HL-60/S4 treated with phorbol 12-myristate 13-acetate at 8.2 ng/mL for 4 days and 3 days (cell line): ENCODE measurements around the gene MAGEB17.

Experiments
- in situ Hi-C: fragments of 300-500 bp; cut with MboI; formaldehyde crosslinking; loops from 2 replicates; pipeline ENCODE4 v1.15.0; 2022; ENCODE audit warnings: low sequenced_read_pairs

The MAGEB17 gene

DNA sequence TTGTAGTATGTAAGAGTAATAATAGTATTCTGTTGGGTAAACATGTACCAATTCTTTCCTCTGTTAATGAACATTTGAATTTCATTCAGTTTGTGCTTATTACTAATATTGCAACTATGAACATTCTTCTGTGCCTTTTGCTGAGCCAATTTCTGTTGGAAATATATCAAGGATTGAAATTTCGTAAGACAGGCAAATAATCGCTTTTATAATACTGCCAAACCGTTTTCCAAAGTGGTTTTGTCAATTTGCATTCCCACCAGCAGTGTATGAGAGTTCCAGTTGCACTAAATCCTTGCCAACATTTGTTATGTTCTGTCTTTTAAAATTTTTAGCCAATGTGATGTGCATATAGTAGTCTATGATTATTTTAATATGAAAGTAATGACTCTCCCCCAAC lies 38.6 kb downstream of the MAGEB17 start:
- in situ Hi-C loops: no loop called here

DNA sequence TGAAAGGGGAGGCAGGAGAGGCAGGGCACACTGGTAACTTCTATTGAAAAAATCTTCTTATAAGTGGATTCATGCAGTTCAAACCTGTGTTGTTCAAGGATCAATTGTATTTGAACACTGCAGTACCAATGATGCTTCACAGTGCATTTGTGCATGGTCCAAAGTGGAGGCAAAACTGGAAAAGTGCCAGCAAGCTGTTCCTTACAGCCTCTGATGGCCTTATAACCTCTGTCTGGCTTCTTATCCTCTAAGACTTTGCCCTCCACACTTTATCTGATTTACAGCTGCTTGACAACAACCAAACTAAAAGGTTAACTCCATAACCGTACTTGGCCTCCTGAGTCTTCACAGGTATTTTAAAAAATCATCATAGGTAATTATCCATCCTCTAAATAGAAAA lies 40.4 kb downstream of the MAGEB17 start:
- in situ Hi-C loops: no loop called here

DNA sequence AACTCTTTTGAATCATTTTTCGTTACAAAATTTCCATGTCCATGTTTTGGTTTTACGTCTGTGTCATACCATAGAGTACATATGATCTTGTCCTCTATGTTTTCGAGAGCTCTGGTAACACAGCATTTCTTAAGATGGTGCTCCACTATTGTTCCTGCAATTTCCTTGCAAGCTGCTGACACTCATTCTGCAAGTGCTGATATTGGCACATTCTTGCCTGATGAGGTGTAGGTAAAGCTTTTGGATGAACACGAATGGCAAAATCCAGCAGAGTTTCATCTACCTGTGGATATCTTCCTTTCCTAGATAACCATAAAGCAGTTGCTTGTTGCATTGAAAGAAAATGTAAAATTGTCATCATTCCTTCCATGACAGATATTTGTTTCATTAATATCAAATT lies 41.3 kb downstream of the MAGEB17 start:
- in situ Hi-C loops: no loop called here

DNA sequence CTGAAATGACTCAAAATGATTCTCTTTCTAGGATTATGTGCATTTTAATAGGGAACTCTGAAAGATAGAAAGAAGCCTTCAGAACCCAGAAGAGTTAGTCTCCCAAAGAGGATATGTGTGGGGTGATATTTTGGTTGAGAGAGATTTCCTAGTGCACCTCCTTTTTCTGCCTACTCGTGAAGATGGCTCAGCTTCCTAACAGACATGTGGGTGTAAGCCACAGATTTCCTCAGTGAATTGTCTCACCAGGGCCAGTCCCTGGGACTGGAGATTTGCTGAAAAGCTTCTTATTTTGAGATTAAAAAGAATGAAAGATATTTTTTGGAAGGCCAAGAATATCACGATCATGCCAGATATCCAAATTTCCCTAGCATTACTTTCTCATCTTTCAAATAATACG lies 42.8 kb downstream of the MAGEB17 start:
- in situ Hi-C loops: no loop called here

DNA sequence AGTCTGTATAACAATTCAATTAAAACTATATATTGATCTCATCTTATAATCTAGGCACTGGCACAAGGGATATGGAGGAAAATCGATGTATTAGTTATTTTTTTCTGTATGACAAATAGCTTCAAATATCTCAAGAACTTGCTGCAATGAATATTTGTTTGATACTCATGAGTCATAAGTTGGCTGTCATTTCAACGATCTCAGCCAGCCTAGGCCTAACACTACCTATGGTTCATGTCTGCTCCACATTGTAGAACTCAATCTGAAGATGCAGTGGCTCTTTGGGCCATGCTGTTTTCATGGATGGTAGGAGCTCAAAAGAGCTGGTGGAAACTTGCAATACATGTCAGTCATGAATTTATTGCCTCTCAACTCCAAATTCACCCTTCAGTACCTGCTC lies 44.7 kb downstream of the MAGEB17 start:
- in situ Hi-C loops: no loop called here

DNA sequence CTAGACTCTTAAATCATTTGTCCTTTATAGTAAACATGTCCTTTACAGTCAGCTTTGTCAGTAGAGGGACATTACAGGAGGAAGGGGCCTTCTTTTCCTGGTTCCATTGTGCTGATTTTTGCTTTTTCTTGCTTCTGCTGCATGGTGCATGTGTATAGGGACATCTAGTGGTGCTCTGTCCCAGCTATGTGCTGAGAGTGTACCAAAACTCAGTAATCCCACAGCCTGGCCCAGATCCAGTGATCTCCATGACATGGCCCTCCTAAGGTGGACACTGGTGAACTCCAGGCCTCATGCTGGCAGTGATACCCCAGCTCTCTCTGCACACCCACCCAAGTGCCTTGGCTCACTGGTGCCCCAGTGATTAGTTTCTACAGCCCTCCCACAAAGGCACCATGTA lies 45.2 kb downstream of the MAGEB17 start:
- in situ Hi-C loops: no loop called here

DNA sequence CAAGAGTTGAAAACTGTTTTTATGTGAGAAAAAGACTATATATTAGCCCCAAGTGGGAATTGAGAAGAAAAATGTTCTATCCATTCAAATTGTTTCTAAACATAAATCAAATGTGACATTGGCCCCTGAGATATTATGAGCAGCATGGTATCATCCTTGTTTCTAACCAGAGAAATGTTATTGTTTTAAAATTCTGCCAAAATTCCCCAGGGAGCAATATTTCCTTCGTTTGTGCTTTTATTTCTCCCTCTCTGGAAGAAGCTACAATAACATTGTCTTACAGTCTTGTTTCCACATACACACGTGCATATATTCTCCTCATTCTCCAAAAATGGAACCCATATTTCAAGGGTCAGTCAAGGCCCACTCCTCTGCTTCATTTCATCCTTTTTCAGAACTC lies 46.7 kb downstream of the MAGEB17 start:
- in situ Hi-C loops: no loop called here

DNA sequence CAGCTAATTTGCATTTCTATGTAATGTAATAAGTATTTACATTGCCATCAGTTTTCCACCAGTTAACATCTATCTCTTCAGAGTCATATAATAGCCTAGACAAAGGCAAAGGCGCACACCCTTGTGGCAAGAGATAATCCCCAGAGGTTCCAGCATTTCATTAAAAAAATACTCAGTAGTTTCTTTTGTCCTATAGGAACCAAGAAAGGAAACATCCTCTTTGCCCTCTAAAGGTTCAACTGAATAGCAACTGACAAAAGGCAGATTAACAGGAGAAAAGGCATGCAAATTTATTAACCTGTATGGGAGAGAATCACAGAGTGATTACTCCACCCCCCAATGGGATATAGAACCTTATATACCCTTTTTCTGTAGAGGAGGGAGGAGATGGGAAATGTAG lies 48.4 kb downstream of the MAGEB17 start:
- in situ Hi-C loops: no loop called here
